ENCODE results near the gene PLPPR5.

DNA sequence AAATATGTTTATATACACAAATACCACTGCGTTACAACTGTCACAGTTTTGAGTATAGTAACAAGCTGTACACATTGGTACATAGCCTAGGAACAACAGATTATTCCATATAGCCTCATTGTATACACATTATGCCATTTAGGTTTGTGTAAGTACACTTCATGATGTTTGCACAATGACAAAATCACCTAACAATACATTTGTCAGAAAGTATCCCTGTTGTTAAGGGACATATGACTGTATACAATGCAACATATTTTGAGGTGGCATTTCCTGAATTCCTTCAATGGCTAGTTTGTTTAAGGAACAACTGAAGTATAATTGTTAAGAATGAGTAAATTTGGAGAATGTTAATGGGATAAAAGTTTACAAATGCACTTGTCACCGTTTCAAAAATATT, 19.0 kb downstream of the PLPPR5 start:
- TF ChIP-seq EZH2 (IDR thresholded peaks at IDR 0.05; ENCODE audit: borderline replicate concordance, control insufficient read depth, low read depth, low read length) (no peak), ZNF207 (IDR thresholded peaks at IDR 0.05; ENCODE audit: borderline replicate concordance) (no peak), FOXM1 (IDR thresholded peaks at IDR 0.05; ENCODE audit: low read depth, low read length) (no peak), HCFC1 (IDR thresholded peaks at IDR 0.05; ENCODE audit: low read length) (no peak), NFYB (IDR thresholded peaks at IDR 0.05; ENCODE audit: insufficient read depth, low read depth, low read length) (no peak), ZSCAN29 (IDR thresholded peaks at IDR 0.05) (no peak), CHD1 (IDR thresholded peaks at IDR 0.05; ENCODE audit: low read depth, low read length) (no peak), RFX5 (IDR thresholded peaks at IDR 0.05; ENCODE audit: low read depth, low read length) (no peak), CBX3 (IDR thresholded peaks at IDR 0.05; ENCODE audit: borderline replicate concordance, low read depth) (no peak)
- TF ChIP-seq, protein P1, sequence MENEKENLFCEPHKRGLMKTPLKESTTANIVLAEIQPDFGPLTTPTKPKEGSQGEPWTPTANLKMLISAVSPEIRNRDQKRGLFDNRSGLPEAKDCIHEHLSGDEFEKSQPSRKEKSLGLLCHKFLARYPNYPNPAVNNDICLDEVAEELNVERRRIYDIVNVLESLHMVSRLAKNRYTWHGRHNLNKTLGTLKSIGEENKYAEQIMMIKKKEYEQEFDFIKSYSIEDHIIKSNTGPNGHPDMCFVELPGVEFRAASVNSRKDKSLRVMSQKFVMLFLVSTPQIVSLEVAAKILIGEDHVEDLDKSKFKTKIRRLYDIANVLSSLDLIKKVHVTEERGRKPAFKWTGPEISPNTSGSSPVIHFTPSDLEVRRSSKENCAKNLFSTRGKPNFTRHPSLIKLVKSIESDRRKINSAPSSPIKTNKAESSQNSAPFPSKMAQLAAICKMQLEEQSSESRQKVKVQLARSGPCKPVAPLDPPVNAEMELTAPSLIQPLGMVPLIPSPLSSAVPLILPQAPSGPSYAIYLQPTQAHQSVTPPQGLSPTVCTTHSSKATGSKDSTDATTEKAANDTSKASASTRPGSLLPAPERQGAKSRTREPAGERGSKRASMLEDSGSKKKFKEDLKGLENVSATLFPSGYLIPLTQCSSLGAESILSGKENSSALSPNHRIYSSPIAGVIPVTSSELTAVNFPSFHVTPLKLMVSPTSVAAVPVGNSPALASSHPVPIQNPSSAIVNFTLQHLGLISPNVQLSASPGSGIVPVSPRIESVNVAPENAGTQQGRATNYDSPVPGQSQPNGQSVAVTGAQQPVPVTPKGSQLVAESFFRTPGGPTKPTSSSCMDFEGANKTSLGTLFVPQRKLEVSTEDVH (IDR thresholded peaks at IDR 0.05; ENCODE audit: low read depth, partially characterized antibody): no peak
- TF ChIP-seq, protein P2, sequence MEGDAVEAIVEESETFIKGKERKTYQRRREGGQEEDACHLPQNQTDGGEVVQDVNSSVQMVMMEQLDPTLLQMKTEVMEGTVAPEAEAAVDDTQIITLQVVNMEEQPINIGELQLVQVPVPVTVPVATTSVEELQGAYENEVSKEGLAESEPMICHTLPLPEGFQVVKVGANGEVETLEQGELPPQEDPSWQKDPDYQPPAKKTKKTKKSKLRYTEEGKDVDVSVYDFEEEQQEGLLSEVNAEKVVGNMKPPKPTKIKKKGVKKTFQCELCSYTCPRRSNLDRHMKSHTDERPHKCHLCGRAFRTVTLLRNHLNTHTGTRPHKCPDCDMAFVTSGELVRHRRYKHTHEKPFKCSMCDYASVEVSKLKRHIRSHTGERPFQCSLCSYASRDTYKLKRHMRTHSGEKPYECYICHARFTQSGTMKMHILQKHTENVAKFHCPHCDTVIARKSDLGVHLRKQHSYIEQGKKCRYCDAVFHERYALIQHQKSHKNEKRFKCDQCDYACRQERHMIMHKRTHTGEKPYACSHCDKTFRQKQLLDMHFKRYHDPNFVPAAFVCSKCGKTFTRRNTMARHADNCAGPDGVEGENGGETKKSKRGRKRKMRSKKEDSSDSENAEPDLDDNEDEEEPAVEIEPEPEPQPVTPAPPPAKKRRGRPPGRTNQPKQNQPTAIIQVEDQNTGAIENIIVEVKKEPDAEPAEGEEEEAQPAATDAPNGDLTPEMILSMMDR (IDR thresholded peaks at IDR 0.05 in 2 of 3, conservative IDR thresholded peaks at IDR 0.05 in 1 of 3; ENCODE audit: control insufficient read depth in 2 of 3, extremely low read depth in 1 of 3, insufficient read depth in 1 of 3, low read depth in 3 of 3, low read length in 3 of 3): no peak
- TF ChIP-seq, protein P3, sequence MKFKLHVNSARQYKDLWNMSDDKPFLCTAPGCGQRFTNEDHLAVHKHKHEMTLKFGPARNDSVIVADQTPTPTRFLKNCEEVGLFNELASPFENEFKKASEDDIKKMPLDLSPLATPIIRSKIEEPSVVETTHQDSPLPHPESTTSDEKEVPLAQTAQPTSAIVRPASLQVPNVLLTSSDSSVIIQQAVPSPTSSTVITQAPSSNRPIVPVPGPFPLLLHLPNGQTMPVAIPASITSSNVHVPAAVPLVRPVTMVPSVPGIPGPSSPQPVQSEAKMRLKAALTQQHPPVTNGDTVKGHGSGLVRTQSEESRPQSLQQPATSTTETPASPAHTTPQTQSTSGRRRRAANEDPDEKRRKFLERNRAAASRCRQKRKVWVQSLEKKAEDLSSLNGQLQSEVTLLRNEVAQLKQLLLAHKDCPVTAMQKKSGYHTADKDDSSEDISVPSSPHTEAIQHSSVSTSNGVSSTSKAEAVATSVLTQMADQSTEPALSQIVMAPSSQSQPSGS (IDR thresholded peaks at IDR 0.05; ENCODE audit: low read length): no peak

All from GM12878 (cell line).